ENCODE data around the gene PDPK1.

Gene PDPK1

GRCh38 chr16:2537451-2538379, at the start of gene PDPK1:
Gene PDPK1, plus strand, starts transcription at chr16:2538021. Its CDS starts 92 bp downstream, at chr16:2538113.
- peak; percentile 59 for DNase-seq (ENCODE audit: low read depth)

- DNase-seq (ENCODE audit: low read depth) = no peak
Measured at GRCh38 chr16:2489581-2489980, 48.2 kb upstream of the PDPK1 start.

GRCh38 chr16:2490190-2491105, 47.4 kb upstream of the PDPK1 start:
- DNase-seq (ENCODE audit: low read depth) = no peak

- DNase-seq (ENCODE audit: low read depth) = no peak
Measured at GRCh38 chr16:2492292-2492691, 45.5 kb upstream of the PDPK1 start.

- no peak for DNase-seq (ENCODE audit: low read depth)
Measured at GRCh38 chr16:2493605-2494004, 44.2 kb upstream of the PDPK1 start.

- no peak for DNase-seq (ENCODE audit: low read depth)
Measured at GRCh38 chr16:2494616-2495015, 43.2 kb upstream of the PDPK1 start.

- no peak for DNase-seq (ENCODE audit: low read depth)
Measured at GRCh38 chr16:2495041-2495440, 42.8 kb upstream of the PDPK1 start.

- DNase-seq (ENCODE audit: low read depth) = no peak
Measured at GRCh38 chr16:2496223-2497115, 41.4 kb upstream of the PDPK1 start.

GRCh38 chr16:2497116-2497630, 40.6 kb upstream of the PDPK1 start:
- no peak for DNase-seq (ENCODE audit: low read depth)

GRCh38 chr16:2497695-2498484, 39.9 kb upstream of the PDPK1 start:
- DNase-seq (ENCODE audit: low read depth) = no peak

- DNase-seq (ENCODE audit: low read depth) = no peak
Measured at GRCh38 chr16:2498531-2499253, 39.1 kb upstream of the PDPK1 start.

GRCh38 chr16:2499454-2499853, 38.4 kb upstream of the PDPK1 start:
- no peak for DNase-seq (ENCODE audit: low read depth)

GRCh38 chr16:2499890-2500429, 37.9 kb upstream of the PDPK1 start:
- DNase-seq (ENCODE audit: low read depth) = no peak

GRCh38 chr16:2500430-2500917, 37.3 kb upstream of the PDPK1 start:
- DNase-seq (ENCODE audit: low read depth) = no peak

- peak; percentile 19 for DNase-seq (ENCODE audit: low read depth)
Measured at GRCh38 chr16:2500918-2501750, 36.7 kb upstream of the PDPK1 start.

GRCh38 chr16:2501946-2502895, 35.6 kb upstream of the PDPK1 start:
- DNase-seq (ENCODE audit: low read depth) = no peak

GRCh38 chr16:2505695-2506094, 32.1 kb upstream of the PDPK1 start:
- DNase-seq (ENCODE audit: low read depth) = no peak

Measured in HS-27A (cell line).